ENCODE data around the gene BMAL1.

BMAL1 gene

DNA sequence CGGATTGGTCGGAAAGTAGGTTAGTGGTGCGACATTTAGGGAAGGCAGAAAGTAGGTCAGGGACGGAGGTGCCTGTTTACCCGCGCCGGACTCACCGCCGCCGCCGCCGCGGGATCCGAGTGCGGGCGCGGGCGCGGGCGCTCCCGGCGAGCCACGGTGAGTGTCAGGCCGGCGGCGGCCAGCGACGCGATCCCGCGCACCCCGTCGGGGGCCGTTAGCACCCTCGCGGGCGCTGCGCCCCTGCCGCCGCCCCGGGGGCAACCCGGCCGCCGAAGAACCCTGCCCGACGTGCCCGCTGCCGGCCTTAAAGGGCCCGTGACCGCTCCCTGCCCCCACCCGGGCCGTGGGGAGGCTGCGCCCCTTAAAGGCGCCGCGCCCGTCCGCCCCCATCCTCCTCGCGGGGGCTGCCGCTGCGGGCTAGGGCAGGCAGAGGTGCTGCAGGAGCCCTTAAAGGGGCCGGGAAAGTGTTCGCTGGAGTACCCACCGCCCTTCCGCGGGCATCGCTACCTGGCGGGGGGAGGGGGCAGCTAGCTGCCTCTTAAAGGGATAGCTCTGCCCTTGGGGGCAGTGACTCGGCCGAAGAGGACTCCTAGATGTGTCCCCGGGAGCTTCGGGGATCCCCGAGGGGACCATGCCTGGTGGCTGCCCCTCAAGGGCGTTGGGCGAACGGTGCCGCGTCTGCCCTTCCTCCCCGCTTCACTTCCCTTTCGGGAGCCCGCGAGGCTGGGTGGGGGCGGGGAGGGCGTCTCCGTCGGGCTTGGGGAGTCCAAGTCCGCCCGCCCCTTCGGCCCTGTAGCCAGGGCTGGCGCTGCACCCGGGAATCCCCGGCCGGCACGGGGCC, at the start of gene BMAL1:
TSS of gene BMAL1 (plus strand) at position 23 of the 841 bp plus-strand sequence. CDS start 76,519 bp downstream, outside the sequence.
- no peak within 1 kb of the TSS for H3K9ac ChIP-seq (ENCODE audit: insufficient read length)
- H3K36me3 ChIP-seq (ENCODE audit: insufficient read depth, low read length), result no peaks in the 10 kb centered on the region
- peak; percentile 15 for TF ChIP-seq EZH2 (IDR thresholded peaks at IDR 0.05)
- TF ChIP-seq POLR2AphosphoS5 (IDR thresholded peaks at IDR 0.05; ENCODE audit: borderline replicate concordance, low read depth, low read length), result no peak
- TF ChIP-seq FOXP2 (optimal IDR thresholded peaks at IDR 0.05; ENCODE audit: control extremely low read depth, extremely low read length, insufficient read depth), result no peak
- no peak for DNase-seq (ENCODE audit: low read depth, low spot score)
- H3K27ac ChIP-seq, result no peak within 1 kb of the TSS
- H3K9me3 ChIP-seq (ENCODE audit: low read depth, low read length), result no peaks in the 10 kb centered on the region
- peak within 1 kb of the TSS; percentile 83 for H3K4me3 ChIP-seq

GRCh38 chr11:13228572-13228971, 49.0 kb upstream of the BMAL1 start:
- no peak for DNase-seq (ENCODE audit: low read depth, low spot score)
- Histone ChIP-seq H3K27ac (no peak overlapping the region), H3K36me3 (ENCODE audit: insufficient read depth, low read length) (no peaks in the 10 kb centered on the region), H3K9me3 (ENCODE audit: low read depth, low read length) (no peaks in the 10 kb centered on the region), H3K9ac (ENCODE audit: insufficient read length) (no peak overlapping the region), H3K4me3 (no peak overlapping the region)
- no peak for TF ChIP-seq FOXP2 (optimal IDR thresholded peaks at IDR 0.05; ENCODE audit: control extremely low read depth, extremely low read length, insufficient read depth)
- TF ChIP-seq POLR2AphosphoS5 (IDR thresholded peaks at IDR 0.05; ENCODE audit: borderline replicate concordance, low read depth, low read length), result no peak
- TF ChIP-seq EZH2 (IDR thresholded peaks at IDR 0.05), result no peak

- DNase-seq (ENCODE audit: low read depth, low spot score), result no peak
- Histone ChIP-seq H3K36me3 (ENCODE audit: insufficient read depth, low read length) (no peaks in the 10 kb centered on the region), H3K9ac (ENCODE audit: insufficient read length) (no peak overlapping the region), H3K27ac (no peak overlapping the region), H3K4me3 (no peak overlapping the region), H3K9me3 (ENCODE audit: low read depth, low read length) (no peaks in the 10 kb centered on the region)
- TF ChIP-seq POLR2AphosphoS5 (IDR thresholded peaks at IDR 0.05; ENCODE audit: borderline replicate concordance, low read depth, low read length) (no peak), FOXP2 (optimal IDR thresholded peaks at IDR 0.05; ENCODE audit: control extremely low read depth, extremely low read length, insufficient read depth) (no peak), EZH2 (IDR thresholded peaks at IDR 0.05) (no peak)
Measured at GRCh38 chr11:13229136-13229535, 48.5 kb upstream of the BMAL1 start.

GRCh38 chr11:13229711-13230318, 47.8 kb upstream of the BMAL1 start:
- Histone ChIP-seq H3K36me3 (ENCODE audit: insufficient read depth, low read length) (no peaks in the 10 kb centered on the region), H3K9me3 (ENCODE audit: low read depth, low read length) (no peaks in the 10 kb centered on the region), H3K4me3 (no peak overlapping the region), H3K27ac (no peak overlapping the region), H3K9ac (ENCODE audit: insufficient read length) (no peak overlapping the region)
- DNase-seq (ENCODE audit: low read depth, low spot score), result no peak
- TF ChIP-seq POLR2AphosphoS5 (IDR thresholded peaks at IDR 0.05; ENCODE audit: borderline replicate concordance, low read depth, low read length) (no peak), EZH2 (IDR thresholded peaks at IDR 0.05) (no peak), FOXP2 (optimal IDR thresholded peaks at IDR 0.05; ENCODE audit: control extremely low read depth, extremely low read length, insufficient read depth) (no peak)

DNA sequence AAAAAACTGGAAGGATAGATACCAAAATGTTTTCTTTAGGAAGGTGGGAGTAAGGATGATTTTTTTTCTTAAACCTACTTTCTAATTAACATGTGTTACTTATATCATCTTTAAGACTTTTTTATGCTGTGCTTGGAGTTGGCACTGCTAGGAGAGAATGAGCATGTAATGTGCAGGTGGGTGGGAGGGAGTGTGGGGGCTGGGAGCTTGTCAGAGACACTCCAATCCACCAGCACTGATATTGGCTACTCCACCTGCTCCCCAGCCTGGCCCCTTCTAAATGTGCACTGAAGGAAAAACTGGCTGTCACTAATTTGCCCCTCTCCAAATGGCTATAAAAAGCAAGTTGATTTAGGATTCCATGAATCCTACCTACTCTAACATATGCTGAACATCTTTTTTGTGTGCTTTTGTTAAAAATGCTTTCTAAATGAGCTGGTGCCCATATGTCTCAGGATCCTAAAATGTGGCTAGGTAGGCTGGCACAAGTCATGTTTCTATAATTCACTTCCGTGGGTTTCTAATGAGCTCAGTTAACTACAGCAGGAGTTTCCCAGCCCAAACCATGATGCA, 44.3 kb upstream of the BMAL1 start:
- H3K36me3 ChIP-seq (ENCODE audit: insufficient read depth, low read length), result no peaks in the 10 kb centered on the region
- TF ChIP-seq EZH2 (IDR thresholded peaks at IDR 0.05) (no peak), FOXP2 (optimal IDR thresholded peaks at IDR 0.05; ENCODE audit: control extremely low read depth, extremely low read length, insufficient read depth) (no peak), POLR2AphosphoS5 (IDR thresholded peaks at IDR 0.05; ENCODE audit: borderline replicate concordance, low read depth, low read length) (no peak)
- H3K27ac ChIP-seq, result no peak overlapping the region
- no peaks in the 10 kb centered on the region for H3K9me3 ChIP-seq (ENCODE audit: low read depth, low read length)
- no peak overlapping the region for H3K9ac ChIP-seq (ENCODE audit: insufficient read length)
- DNase-seq (ENCODE audit: low read depth, low spot score), result no peak
- H3K4me3 ChIP-seq, result no peak overlapping the region

DNA sequence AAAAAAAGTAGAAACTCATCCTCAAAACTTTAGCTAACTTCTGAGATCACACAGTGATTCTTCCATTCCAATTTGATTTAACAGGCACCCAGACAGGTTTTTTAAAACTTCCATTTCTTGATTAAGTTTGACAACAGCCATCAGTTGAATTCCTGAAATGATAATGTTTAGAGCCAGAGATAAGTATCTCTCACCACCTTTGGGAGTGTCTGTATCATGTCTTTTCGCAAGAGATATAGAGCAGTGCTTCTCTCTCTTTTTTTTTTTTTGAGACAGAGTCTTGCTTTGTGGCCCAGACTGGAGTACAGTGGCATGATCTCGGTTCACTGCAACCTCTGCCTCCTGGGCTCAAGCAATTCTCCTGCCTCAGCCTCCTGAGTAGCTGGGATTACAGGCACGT, 41.7 kb upstream of the BMAL1 start:
- Histone ChIP-seq H3K9ac (ENCODE audit: insufficient read length) (no peak overlapping the region), H3K27ac (no peak overlapping the region), H3K9me3 (ENCODE audit: low read depth, low read length) (no peaks in the 10 kb centered on the region), H3K36me3 (ENCODE audit: insufficient read depth, low read length) (no peaks in the 10 kb centered on the region), H3K4me3 (no peak overlapping the region)
- TF ChIP-seq EZH2 (IDR thresholded peaks at IDR 0.05) (no peak), POLR2AphosphoS5 (IDR thresholded peaks at IDR 0.05; ENCODE audit: borderline replicate concordance, low read depth, low read length) (no peak), FOXP2 (optimal IDR thresholded peaks at IDR 0.05; ENCODE audit: control extremely low read depth, extremely low read length, insufficient read depth) (no peak)
- DNase-seq (ENCODE audit: low read depth, low spot score), result no peak

GRCh38 chr11:13236626-13237025, 41.0 kb upstream of the BMAL1 start:
- H3K9ac ChIP-seq (ENCODE audit: insufficient read length), result no peak overlapping the region
- no peak for DNase-seq (ENCODE audit: low read depth, low spot score)
- H3K36me3 ChIP-seq (ENCODE audit: insufficient read depth, low read length), result no peaks in the 10 kb centered on the region
- no peaks in the 10 kb centered on the region for H3K9me3 ChIP-seq (ENCODE audit: low read depth, low read length)
- no peak overlapping the region for H3K27ac ChIP-seq
- H3K4me3 ChIP-seq, result no peak overlapping the region
- no peak for TF ChIP-seq EZH2 (IDR thresholded peaks at IDR 0.05)
- no peak for TF ChIP-seq FOXP2 (optimal IDR thresholded peaks at IDR 0.05; ENCODE audit: control extremely low read depth, extremely low read length, insufficient read depth)
- TF ChIP-seq POLR2AphosphoS5 (IDR thresholded peaks at IDR 0.05; ENCODE audit: borderline replicate concordance, low read depth, low read length), result no peak

DNA sequence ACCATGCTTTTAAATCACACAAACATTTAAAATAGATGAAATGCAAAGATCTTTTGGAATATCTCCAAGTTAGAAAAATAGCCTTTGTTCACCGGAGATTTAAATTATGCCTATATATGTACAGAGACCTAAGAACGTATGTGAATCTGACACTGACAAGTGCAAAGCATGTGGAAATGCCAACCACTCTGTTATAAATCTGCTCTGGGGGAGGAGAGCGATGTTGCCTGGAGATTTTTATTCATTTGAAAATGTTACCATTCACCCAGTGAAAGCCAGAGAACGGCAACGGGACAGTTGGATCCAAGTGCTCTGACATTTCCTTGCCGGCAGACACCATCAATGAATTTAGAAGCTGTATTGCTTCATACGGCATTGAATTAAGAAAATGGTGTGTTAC, 39.8 kb upstream of the BMAL1 start:
- H3K9me3 ChIP-seq (ENCODE audit: low read depth, low read length), result no peaks in the 10 kb centered on the region
- TF ChIP-seq POLR2AphosphoS5 (IDR thresholded peaks at IDR 0.05; ENCODE audit: borderline replicate concordance, low read depth, low read length) (no peak), FOXP2 (optimal IDR thresholded peaks at IDR 0.05; ENCODE audit: control extremely low read depth, extremely low read length, insufficient read depth) (no peak), EZH2 (IDR thresholded peaks at IDR 0.05) (no peak)

More for the DNA sequence above, 39.8 kb upstream of the BMAL1 start:
- Histone ChIP-seq H3K36me3 (ENCODE audit: insufficient read depth, low read length) (no peaks in the 10 kb centered on the region), H3K27ac (no peak overlapping the region), H3K4me3 (no peak overlapping the region), H3K9ac (ENCODE audit: insufficient read length) (no peak overlapping the region)
- no peak for DNase-seq (ENCODE audit: low read depth, low spot score)
